HG02981 (cell line): ENCODE data around the gene ALOXE3.

Source experiments
- ATAC-seq: cut with Tn5 transposase; IDR thresholded peaks from one replicate; pipeline ENCODE4 v1.9.1; 2021; ENCODE audit warnings: mild to moderate bottlenecking, moderate library complexity; ENCODE audit not compliant: unreplicated experiment

The ALOXE3 gene

GRCh38 chr17:8142887-8143580, 24.7 kb upstream of the ALOXE3 start:
- ATAC-seq = no peak

- no peak for ATAC-seq
Observed at GRCh38 chr17:8142158-8142886, 24.0 kb upstream of the ALOXE3 start.

- ATAC-seq = no peak
Observed at GRCh38 chr17:8141741-8142140, 23.4 kb upstream of the ALOXE3 start.

- no peak for ATAC-seq
Observed at GRCh38 chr17:8141045-8141444, 22.7 kb upstream of the ALOXE3 start.

GRCh38 chr17:8140065-8141029, 22.0 kb upstream of the ALOXE3 start:
- no peak for ATAC-seq

GRCh38 chr17:8138672-8139371, 20.5 kb upstream of the ALOXE3 start:
- ATAC-seq = peak; percentile 85

GRCh38 chr17:8138374-8138671, 20.0 kb upstream of the ALOXE3 start:
- peak; percentile 2 for ATAC-seq

- ATAC-seq = no peak
Observed at GRCh38 chr17:8137645-8138373, 19.5 kb upstream of the ALOXE3 start.

- no peak for ATAC-seq
Observed at GRCh38 chr17:8133941-8134340, 15.6 kb upstream of the ALOXE3 start.

- no peak for ATAC-seq
Observed at GRCh38 chr17:8133399-8133798, 15.1 kb upstream of the ALOXE3 start.

- no peak for ATAC-seq
Observed at GRCh38 chr17:8131844-8132441, 13.6 kb upstream of the ALOXE3 start.

- ATAC-seq = no peak
Observed at GRCh38 chr17:8128125-8128784, 9.9 kb upstream of the ALOXE3 start.

GRCh38 chr17:8126491-8127066, 8.3 kb upstream of the ALOXE3 start:
- ATAC-seq = no peak

- ATAC-seq = no peak
Observed at GRCh38 chr17:8125947-8126490, 7.7 kb upstream of the ALOXE3 start.

- ATAC-seq = no peak
Observed at GRCh38 chr17:8125154-8125946, 7.0 kb upstream of the ALOXE3 start.

- ATAC-seq = no peak
Observed at GRCh38 chr17:8124350-8125153, 6.2 kb upstream of the ALOXE3 start.

- ATAC-seq = no peak
Observed at GRCh38 chr17:8123695-8124349, 5.5 kb upstream of the ALOXE3 start, which contains the start of gene HES7. HES7 (minus strand) TSS chr17:8124106; CDS start chr17:8124084, 22 bp downstream.
